Measurements from ENCODE around the gene TBC1D22A.

TBC1D22A gene

DNA sequence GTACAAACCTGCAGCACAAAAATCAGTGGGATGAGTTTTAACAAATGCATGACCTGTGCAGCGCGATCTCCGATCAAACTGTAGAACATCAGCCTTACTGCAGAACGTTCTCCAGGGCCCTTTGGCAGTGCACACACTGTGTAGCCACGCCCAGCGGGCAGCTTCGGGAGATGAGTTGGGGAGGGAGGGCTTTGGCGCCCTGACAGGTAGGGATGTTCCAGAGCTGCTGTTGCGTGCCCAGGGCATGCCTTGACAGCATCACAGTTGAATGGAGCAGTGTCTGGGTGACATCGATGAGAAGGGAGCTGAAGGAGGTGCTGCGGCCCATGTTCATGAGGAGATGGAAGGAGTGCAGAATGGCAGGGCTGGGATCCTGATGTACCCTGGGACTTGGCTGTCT is 80.2 kb downstream of the TBC1D22A start:
- H3F3A ChIP-seq (ENCODE audit: insufficient read depth, low read length): no peaks in the 10 kb centered on the region
- H3K27ac ChIP-seq (ENCODE audit: low read depth, low read length, poor library complexity, severe bottlenecking): no peak overlapping the region
- no peaks in the 10 kb centered on the region; the same call in 1 of the 2 replicates for H3K36me3 ChIP-seq (ENCODE audit: insufficient read depth, low read length)
- H4K20me1 ChIP-seq (ENCODE audit: insufficient read depth, low read length): no peaks in the 10 kb centered on the region
- 0 out of 2 replicates have a peak, but pooled peaks cover 3% of the 10 kb centered on the region for H3K79me2 ChIP-seq (ENCODE audit: insufficient read depth, low read length)
- TF ChIP-seq, protein P1, sequence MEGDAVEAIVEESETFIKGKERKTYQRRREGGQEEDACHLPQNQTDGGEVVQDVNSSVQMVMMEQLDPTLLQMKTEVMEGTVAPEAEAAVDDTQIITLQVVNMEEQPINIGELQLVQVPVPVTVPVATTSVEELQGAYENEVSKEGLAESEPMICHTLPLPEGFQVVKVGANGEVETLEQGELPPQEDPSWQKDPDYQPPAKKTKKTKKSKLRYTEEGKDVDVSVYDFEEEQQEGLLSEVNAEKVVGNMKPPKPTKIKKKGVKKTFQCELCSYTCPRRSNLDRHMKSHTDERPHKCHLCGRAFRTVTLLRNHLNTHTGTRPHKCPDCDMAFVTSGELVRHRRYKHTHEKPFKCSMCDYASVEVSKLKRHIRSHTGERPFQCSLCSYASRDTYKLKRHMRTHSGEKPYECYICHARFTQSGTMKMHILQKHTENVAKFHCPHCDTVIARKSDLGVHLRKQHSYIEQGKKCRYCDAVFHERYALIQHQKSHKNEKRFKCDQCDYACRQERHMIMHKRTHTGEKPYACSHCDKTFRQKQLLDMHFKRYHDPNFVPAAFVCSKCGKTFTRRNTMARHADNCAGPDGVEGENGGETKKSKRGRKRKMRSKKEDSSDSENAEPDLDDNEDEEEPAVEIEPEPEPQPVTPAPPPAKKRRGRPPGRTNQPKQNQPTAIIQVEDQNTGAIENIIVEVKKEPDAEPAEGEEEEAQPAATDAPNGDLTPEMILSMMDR (IDR thresholded peaks at IDR 0.05; ENCODE audit: low read length): no peak
- no peak for TF ChIP-seq EZH2 (IDR thresholded peaks at IDR 0.05; ENCODE audit: borderline replicate concordance, low read length)
- no peak overlapping the region for H3K4me2 ChIP-seq (ENCODE audit: low read length)
- no peak overlapping the region for H2AFZ ChIP-seq (ENCODE audit: low read length)
- no peak overlapping the region for H3K9ac ChIP-seq (ENCODE audit: low read length)
- H3K4me1 ChIP-seq (ENCODE audit: insufficient read depth, low read length, severe bottlenecking): no peaks in the 10 kb centered on the region
- no peaks in the 10 kb centered on the region for H3K9me3 ChIP-seq (ENCODE audit: low read length)
- no peaks in the 10 kb centered on the region for H3K27me3 ChIP-seq (ENCODE audit: insufficient read depth, low read length)
- no peaks in the 10 kb centered on the region for H3K9me2 ChIP-seq (ENCODE audit: low read depth, low read length)
- no peak overlapping the region for H3K4me3 ChIP-seq (ENCODE audit: low read depth, low read length, poor library complexity, severe bottlenecking)

DNA sequence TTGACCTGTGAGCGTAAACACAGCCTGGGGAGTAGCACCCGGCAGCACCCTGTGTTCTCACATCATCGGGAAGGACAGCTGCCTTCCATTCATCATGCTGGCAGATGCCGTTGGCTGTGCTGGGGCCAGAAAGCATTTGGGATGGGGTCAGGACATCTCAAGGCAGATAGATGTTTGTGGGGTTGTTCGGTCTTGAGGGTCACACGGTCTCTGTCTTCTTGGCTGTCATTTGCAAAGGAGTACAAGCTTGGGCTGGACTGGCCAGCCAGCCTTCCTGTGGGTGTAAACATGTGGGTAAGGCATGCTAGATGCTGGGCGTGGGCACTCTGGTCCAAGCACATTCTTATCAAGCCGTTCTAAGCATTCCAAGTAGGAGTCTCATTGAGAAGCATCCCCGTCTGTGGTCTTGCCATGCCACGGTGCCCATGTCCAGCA is 81.4 kb downstream of the TBC1D22A start:
- TF ChIP-seq, protein P1 (IDR thresholded peaks at IDR 0.05; ENCODE audit: low read length): no peak
- no peak for TF ChIP-seq EZH2 (IDR thresholded peaks at IDR 0.05; ENCODE audit: borderline replicate concordance, low read length)
- Histone ChIP-seq H3K27ac (ENCODE audit: low read depth, low read length, poor library complexity, severe bottlenecking) (no peak overlapping the region), H2AFZ (ENCODE audit: low read length) (no peak overlapping the region), H3K9me2 (ENCODE audit: low read depth, low read length) (no peaks in the 10 kb centered on the region), H4K20me1 (ENCODE audit: insufficient read depth, low read length) (no peaks in the 10 kb centered on the region), H3F3A (ENCODE audit: insufficient read depth, low read length) (no peaks in the 10 kb centered on the region), H3K79me2 (ENCODE audit: insufficient read depth, low read length) (0 out of 2 replicates have a peak, but pooled peaks cover 3% of the 10 kb centered on the region), H3K9me3 (ENCODE audit: low read length) (no peaks in the 10 kb centered on the region), H3K36me3 (ENCODE audit: insufficient read depth, low read length) (no peaks in the 10 kb centered on the region; the same call in 1 of the 2 replicates), H3K27me3 (ENCODE audit: insufficient read depth, low read length) (no peaks in the 10 kb centered on the region), H3K4me2 (ENCODE audit: low read length) (no peak overlapping the region), H3K4me3 (ENCODE audit: low read depth, low read length, poor library complexity, severe bottlenecking) (no peak overlapping the region), H3K4me1 (ENCODE audit: insufficient read depth, low read length, severe bottlenecking) (no peaks in the 10 kb centered on the region), H3K9ac (ENCODE audit: low read length) (no peak overlapping the region)

DNA sequence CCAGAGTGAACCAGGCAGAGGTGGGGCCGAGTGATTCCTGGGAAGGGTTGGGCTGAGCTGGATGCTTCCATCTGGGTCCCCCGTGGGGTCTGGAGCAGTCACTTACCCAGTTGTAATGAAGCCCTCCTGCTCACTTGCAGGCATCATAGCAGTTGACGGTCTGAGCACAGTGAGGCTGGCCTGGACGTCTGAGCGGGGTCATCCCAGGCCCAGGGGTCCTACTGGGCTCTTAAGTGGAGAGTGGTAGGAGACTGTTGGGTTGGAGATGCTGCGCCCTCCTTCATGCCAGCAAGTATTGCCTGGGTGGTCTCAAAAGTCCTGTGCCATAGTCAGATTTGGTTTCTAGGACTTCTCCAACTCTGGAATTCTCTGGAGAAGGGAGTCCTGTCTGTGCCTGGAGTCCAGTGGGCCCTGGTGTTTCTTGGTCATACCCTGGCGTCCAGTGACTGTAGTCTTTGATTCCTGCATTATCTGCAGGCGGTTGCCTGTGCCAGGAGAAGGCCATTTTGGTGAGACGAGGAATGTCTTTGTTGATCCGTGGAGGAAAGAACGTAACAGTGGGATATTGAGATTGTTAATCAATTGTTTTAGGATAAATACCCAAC is 82.3 kb downstream of the TBC1D22A start:
- Histone ChIP-seq H3K4me3 (ENCODE audit: low read depth, low read length, poor library complexity, severe bottlenecking) (no peak overlapping the region), H3K9me3 (ENCODE audit: low read length) (no peaks in the 10 kb centered on the region), H3K36me3 (ENCODE audit: insufficient read depth, low read length) (no peaks in the 10 kb centered on the region; the same call in 1 of the 2 replicates), H3K4me2 (ENCODE audit: low read length) (no peak overlapping the region), H2AFZ (ENCODE audit: low read length) (no peak overlapping the region), H3K9me2 (ENCODE audit: low read depth, low read length) (no peaks in the 10 kb centered on the region), H3F3A (ENCODE audit: insufficient read depth, low read length) (no peaks in the 10 kb centered on the region), H3K79me2 (ENCODE audit: insufficient read depth, low read length) (0 out of 2 replicates have a peak, but pooled peaks cover 3% of the 10 kb centered on the region), H4K20me1 (ENCODE audit: insufficient read depth, low read length) (no peaks in the 10 kb centered on the region), H3K27me3 (ENCODE audit: insufficient read depth, low read length) (no peaks in the 10 kb centered on the region), H3K9ac (ENCODE audit: low read length) (no peak overlapping the region), H3K27ac (ENCODE audit: low read depth, low read length, poor library complexity, severe bottlenecking) (no peak overlapping the region), H3K4me1 (ENCODE audit: insufficient read depth, low read length, severe bottlenecking) (no peaks in the 10 kb centered on the region)
- TF ChIP-seq EZH2 (IDR thresholded peaks at IDR 0.05; ENCODE audit: borderline replicate concordance, low read length): no peak
- TF ChIP-seq, protein P1 (IDR thresholded peaks at IDR 0.05; ENCODE audit: low read length): no peak
